RWPE2 (cell line): ENCODE measurements around the gene YES1.

Experiments used
- ATAC-seq: fragments of 200-7000 bp; cut with Tn5 transposase; 3 replicates; pipeline ENCODE4 v1.9.1; 2021; ENCODE audit warnings: low read depth
- DNase-seq: peaks from one replicate; pipeline ENCODE4 v3.0.0-alpha.2; 2020; ENCODE audit warnings: low spot score
- H3K27ac ChIP-seq: fragments of 450-650 bp; 2 replicates; pipeline ENCODE4 v1.5.1; 2017; ENCODE audit warnings: mild to moderate bottlenecking; ENCODE audit not compliant: poor library complexity, severe bottlenecking
- H3K27me3 ChIP-seq: fragments of 250-450 bp; sonication (Bioruptor Pico); 2 replicates; pipeline ENCODE4 v1.5.1; 2021; ENCODE audit warnings: mild to moderate bottlenecking, moderate library complexity; ENCODE audit not compliant: insufficient read depth, poor library complexity, severe bottlenecking
- H3K36me3 ChIP-seq: fragments of 250-450 bp; sonication (Bioruptor Pico); 2 replicates; pipeline ENCODE4 v1.5.1; 2020; ENCODE audit warnings: low read depth, mild to moderate bottlenecking, moderate library complexity
- H3K4me1 ChIP-seq: fragments of 250-450 bp; sonication (Bioruptor Pico); 2 replicates; pipeline ENCODE4 v1.5.1; 2021; ENCODE audit warnings: mild to moderate bottlenecking, moderate library complexity; ENCODE audit not compliant: insufficient read depth, poor library complexity, severe bottlenecking
- H3K4me3 ChIP-seq: fragments of 250-450 bp; sonication (Bioruptor Pico); 2 replicates; pipeline ENCODE4 v1.5.1; 2021; ENCODE audit warnings: mild to moderate bottlenecking, moderate library complexity; ENCODE audit not compliant: severe bottlenecking
- H3K9me3 ChIP-seq: fragments of 250-450 bp; sonication (Bioruptor Pico); 2 replicates; pipeline ENCODE4 v1.5.1; 2021; ENCODE audit warnings: mild to moderate bottlenecking, moderate library complexity; ENCODE audit not compliant: severe bottlenecking
- CTCF ChIP-seq: fragments of 450-650 bp; IDR thresholded peaks from one replicate; pipeline ENCODE4 v1.5.1; 2017; ENCODE audit warnings: mild to moderate bottlenecking, moderate library complexity; ENCODE audit not compliant: poor library complexity, severe bottlenecking

YES1 gene

DNA sequence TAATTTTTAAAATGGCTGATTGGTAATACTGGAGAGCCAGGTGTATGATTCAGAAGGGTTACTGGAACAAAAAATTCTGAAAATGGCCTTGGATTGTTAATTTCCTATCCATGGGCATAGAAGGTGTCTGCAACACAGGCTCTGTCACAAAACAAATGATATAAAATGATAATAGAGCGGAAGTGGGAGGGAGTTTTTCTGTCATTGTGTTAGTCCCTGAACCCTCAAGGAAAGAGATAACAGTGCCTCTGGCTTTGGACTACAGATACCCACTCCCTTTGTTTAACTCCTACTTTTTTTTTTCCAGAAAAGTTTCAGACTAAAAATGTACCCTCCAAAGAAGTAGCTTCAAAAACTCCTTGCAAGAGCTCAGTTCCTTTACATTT is 28.0 kb upstream of the YES1 start:
- H3K27me3 ChIP-seq = no peaks in the 10 kb centered on the region
- no peak overlapping the region for H3K27ac ChIP-seq

DNA sequence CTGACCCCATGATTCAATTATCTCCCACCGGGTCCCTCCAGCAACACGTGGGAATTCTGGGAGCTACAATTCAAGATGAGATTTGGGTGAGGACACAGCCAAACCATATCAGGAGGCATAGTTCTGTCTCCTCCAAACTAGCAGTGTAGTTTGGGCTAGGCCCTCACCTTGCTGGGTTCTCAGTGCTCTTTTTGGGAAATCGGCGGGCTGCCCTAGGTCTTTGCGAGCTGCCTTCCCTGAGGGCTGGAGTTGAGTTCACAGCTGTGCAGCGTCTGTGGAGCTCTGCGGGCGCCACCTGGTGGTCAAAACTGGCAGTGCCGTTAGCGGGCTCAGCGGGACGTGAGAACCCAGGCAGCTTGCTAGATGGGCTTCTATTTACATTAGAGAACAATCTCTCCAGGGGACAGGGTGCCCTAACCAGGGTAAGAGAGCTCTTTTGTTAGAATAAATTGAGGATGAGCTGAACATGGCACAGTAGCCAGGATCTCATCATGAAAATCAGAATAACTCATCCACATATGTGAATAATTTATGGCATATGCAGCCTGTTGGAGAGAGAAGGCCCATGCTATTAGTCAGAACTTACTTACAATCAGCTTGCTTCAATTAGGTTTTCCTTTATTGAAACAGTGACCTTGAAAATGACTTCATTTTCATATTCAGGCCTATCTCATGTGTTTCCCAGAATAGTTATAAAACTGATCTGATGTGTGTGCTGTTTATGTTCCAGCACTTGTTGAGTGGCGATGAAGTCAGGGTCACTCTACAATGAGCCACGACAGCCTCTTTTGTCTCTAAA is 27.4 kb upstream of the YES1 start:
- Histone ChIP-seq H3K4me1 (no peaks in the 10 kb centered on the region), H3K27ac (no peak overlapping the region), H3K4me3 (no peak overlapping the region), H3K36me3 (no peaks in the 10 kb centered on the region), H3K9me3 (no peaks in the 10 kb centered on the region), H3K27me3 (no peaks in the 10 kb centered on the region)
- TF ChIP-seq CTCF = peak; percentile 97
- peak; percentile 70 for DNase-seq
- ATAC-seq = peak; percentile 96

More for the DNA sequence above, 28.0 kb upstream of the YES1 start:
- H3K4me3 ChIP-seq = no peak overlapping the region
- ATAC-seq (no peak), DNase-seq (no peak)
- no peaks in the 10 kb centered on the region for H3K36me3 ChIP-seq
- peaks cover 4% of the 10 kb centered on the region for H3K4me1 ChIP-seq
- H3K9me3 ChIP-seq = no peaks in the 10 kb centered on the region
- TF ChIP-seq CTCF = no peak

GRCh38 chr18:837922-838321 is 25.9 kb upstream of the YES1 start:
- H3K27ac ChIP-seq = no peak overlapping the region
- no peaks in the 10 kb centered on the region for H3K9me3 ChIP-seq
- H3K4me3 ChIP-seq = no peak overlapping the region
- H3K4me1 ChIP-seq = no peaks in the 10 kb centered on the region
- ATAC-seq (no peak), DNase-seq (no peak)
- H3K27me3 ChIP-seq = no peaks in the 10 kb centered on the region
- H3K36me3 ChIP-seq = no peaks in the 10 kb centered on the region
- no peak for TF ChIP-seq CTCF

DNA sequence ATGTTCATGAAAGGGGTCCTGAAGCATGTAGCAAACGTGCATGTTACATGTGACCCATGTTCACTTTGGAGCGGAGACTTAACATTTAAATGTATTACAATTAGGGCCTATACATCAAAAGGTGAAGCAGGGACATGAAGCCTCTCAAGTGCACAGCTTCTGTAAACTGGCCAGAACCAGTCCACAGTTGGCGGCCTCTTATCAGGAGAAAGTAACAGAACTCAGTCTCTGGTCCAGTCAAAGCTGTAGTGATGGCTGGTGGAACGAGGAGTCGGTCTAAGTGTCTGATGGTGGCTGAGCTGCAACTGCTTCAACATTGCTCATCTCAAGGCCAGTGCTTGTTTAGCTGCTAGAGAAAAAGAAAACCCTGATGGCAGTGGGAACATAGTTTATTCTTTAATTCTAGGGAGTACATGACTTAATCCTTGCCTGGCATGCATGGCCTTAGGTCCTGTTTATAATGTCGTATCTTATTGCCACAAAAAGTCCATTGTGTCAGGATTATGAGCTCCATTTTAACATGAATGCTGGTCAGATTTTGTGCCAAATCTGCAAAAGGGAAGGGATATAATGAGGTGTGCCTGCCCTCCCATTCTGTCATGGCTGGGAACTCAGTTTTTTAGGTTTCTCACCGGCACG is 22.2 kb upstream of the YES1 start:
- H3K27me3 ChIP-seq = no peaks in the 10 kb centered on the region
- ATAC-seq = no peak
- H3K4me3 ChIP-seq = no peak overlapping the region

More for the DNA sequence above, 22.2 kb upstream of the YES1 start:
- no peaks in the 10 kb centered on the region for H3K9me3 ChIP-seq
- TF ChIP-seq CTCF = no peak
- no peaks in the 10 kb centered on the region for H3K4me1 ChIP-seq
- no peak overlapping the region for H3K27ac ChIP-seq
- H3K36me3 ChIP-seq = no peaks in the 10 kb centered on the region
- DNase-seq = no peak
